ENCODE measurements around the gene DLGAP1. TPM values are rescaled to one million over a fixed set of nuclear protein-coding genes. Genes with fewer than 3 reads are reported as not detected.

The DLGAP1 gene
- total RNA-seq, 1 experiment from 2014 or later, result 0.07 TPM

GRCh38 chr18:3552305-3552704, 902.8 kb downstream of the DLGAP1 start:
- peaks cover 18% of the 10 kb centered on the region for H3K4me1 Mint-ChIP-seq (ENCODE audit: low read depth, unreplicated experiment)
- H3K36me3 Mint-ChIP-seq (ENCODE audit: insufficient read depth, unreplicated experiment), result no peaks in the 10 kb centered on the region
- H3K4me3 Mint-ChIP-seq (ENCODE audit: unreplicated experiment), result no peak overlapping the region
- H3K27me3 ChIP-seq (replicated peaks; ENCODE audit: control insufficient read depth, insufficient read depth, low read length), result no peaks in the 10 kb centered on the region
- no peak for DNase-seq
- ChIA-PET POLR2A (no interaction called here), CTCF (interaction anchor here (0.6 kb wide), 1 partner anchor 42 kb away, joined by 5 read pairs; no protein-coding TSS in a partner anchor)
- H3K27ac Mint-ChIP-seq (ENCODE audit: unreplicated experiment), result no peak overlapping the region
- H3K4me3 ChIP-seq (ENCODE audit: low read depth, low read length), result no peak overlapping the region
- no TSS peak for BruUV-seq (replicated peaks)
- no peaks in the 10 kb centered on the region for H3K9me3 ChIP-seq
- H3K36me3 ChIP-seq (ENCODE audit: control insufficient read depth, insufficient read depth, low read length), result no peaks in the 10 kb centered on the region
- intact Hi-C loops (cut with micrococcal nuclease; ENCODE audit: unreplicated experiment), result no loop called here
- peaks cover 10% of the 10 kb centered on the region for H3K9me3 Mint-ChIP-seq (ENCODE audit: unreplicated experiment)
- TF ChIP-seq CTCF (IDR thresholded peaks at IDR 0.05; ENCODE audit: insufficient read depth in 1 of 2, low read depth in 1 of 2, low read length in 1 of 2, severe bottlenecking in 1 of 2, unreplicated experiment in 1 of 2), result no peak
- H3K4me1 ChIP-seq, result peaks cover 11% of the 10 kb centered on the region
- no peaks in the 10 kb centered on the region for H3K27me3 Mint-ChIP-seq (ENCODE audit: insufficient read depth, unreplicated experiment)

- DNase-seq, result no peak
- TF ChIP-seq CTCF (IDR thresholded peaks at IDR 0.05; ENCODE audit: insufficient read depth in 1 of 2, low read depth in 1 of 2, low read length in 1 of 2, severe bottlenecking in 1 of 2, unreplicated experiment in 1 of 2), result no peak
- Mint-ChIP-seq H3K36me3 (ENCODE audit: insufficient read depth, unreplicated experiment) (no peaks in the 10 kb centered on the region), H3K27me3 (ENCODE audit: insufficient read depth, unreplicated experiment) (no peaks in the 10 kb centered on the region), H3K27ac (ENCODE audit: unreplicated experiment) (no peak overlapping the region), H3K9me3 (ENCODE audit: unreplicated experiment) (peaks cover 10% of the 10 kb centered on the region), H3K4me1 (ENCODE audit: low read depth, unreplicated experiment) (peaks cover 6% of the 10 kb centered on the region), H3K4me3 (ENCODE audit: unreplicated experiment) (no peak overlapping the region)
- no peaks in the 10 kb centered on the region for H3K36me3 ChIP-seq (ENCODE audit: control insufficient read depth, insufficient read depth, low read length)
- intact Hi-C loops (cut with micrococcal nuclease; ENCODE audit: unreplicated experiment), result no loop called here
- H3K4me1 ChIP-seq, result no peaks in the 10 kb centered on the region; the same call in 1 of the 2 replicates
- ChIA-PET POLR2A (no interaction called here), CTCF (no interaction called here)
- no TSS peak for BruUV-seq (replicated peaks)
- H3K4me3 ChIP-seq (ENCODE audit: low read depth, low read length), result no peak overlapping the region
- H3K9me3 ChIP-seq, result no peaks in the 10 kb centered on the region
- H3K27me3 ChIP-seq (replicated peaks; ENCODE audit: control insufficient read depth, insufficient read depth, low read length), result no peaks in the 10 kb centered on the region
These were observed 907.1 kb downstream of the DLGAP1 start for GRCh38 chr18:3547891-3548615.

GRCh38 chr18:3546106-3546505, 909.0 kb downstream of the DLGAP1 start:
- no peaks in the 10 kb centered on the region for H3K36me3 ChIP-seq (ENCODE audit: control insufficient read depth, insufficient read depth, low read length)
- Mint-ChIP-seq H3K9me3 (ENCODE audit: unreplicated experiment) (no peaks in the 10 kb centered on the region), H3K27me3 (ENCODE audit: insufficient read depth, unreplicated experiment) (no peaks in the 10 kb centered on the region), H3K4me1 (ENCODE audit: low read depth, unreplicated experiment) (peaks cover 3% of the 10 kb centered on the region), H3K27ac (ENCODE audit: unreplicated experiment) (no peak overlapping the region), H3K4me3 (ENCODE audit: unreplicated experiment) (no peak overlapping the region), H3K36me3 (ENCODE audit: insufficient read depth, unreplicated experiment) (no peaks in the 10 kb centered on the region)
- H3K4me1 ChIP-seq, result peaks cover 5% of the 10 kb centered on the region; the same call in 1 of the 2 replicates
- H3K4me3 ChIP-seq (ENCODE audit: low read depth, low read length), result no peak overlapping the region
- BruUV-seq (replicated peaks), result no TSS peak
- TF ChIP-seq CTCF (IDR thresholded peaks at IDR 0.05; ENCODE audit: insufficient read depth in 1 of 2, low read depth in 1 of 2, low read length in 1 of 2, severe bottlenecking in 1 of 2, unreplicated experiment in 1 of 2), result no peak
- no peaks in the 10 kb centered on the region for H3K9me3 ChIP-seq
- CTCF ChIA-PET, result interaction anchor here (0.5 kb wide), 1 partner anchor 98 kb away, joined by 3 read pairs; no protein-coding TSS in a partner anchor
- DNase-seq, result no peak
- no peaks in the 10 kb centered on the region for H3K27me3 ChIP-seq (replicated peaks; ENCODE audit: control insufficient read depth, insufficient read depth, low read length)
- intact Hi-C loops (cut with micrococcal nuclease; ENCODE audit: unreplicated experiment), result no loop called here
- POLR2A ChIA-PET, result no interaction called here

Data from Caco-2 (cell line).